A549 treated with Mapracorat at 1 μM for 4 hours (cell line): ENCODE measurements around the gene ARMH1. TPM values are rescaled to one million over a fixed set of nuclear protein-coding genes. Genes with fewer than 3 reads are reported as not detected.

Experiments
- total RNA-seq: library from RNA; stranded (reverse); fragments of 200-300 nt; extraction: Qiagen RNA extraction; gene quantifications from 5 replicates; pipeline ENCODE4 v1.2.3, GENCODE V29; 2022

Gene ARMH1
- 0.38 to 1.2 TPM (median 0.98 TPM) in 5 replicates for total RNA-seq

DNA sequence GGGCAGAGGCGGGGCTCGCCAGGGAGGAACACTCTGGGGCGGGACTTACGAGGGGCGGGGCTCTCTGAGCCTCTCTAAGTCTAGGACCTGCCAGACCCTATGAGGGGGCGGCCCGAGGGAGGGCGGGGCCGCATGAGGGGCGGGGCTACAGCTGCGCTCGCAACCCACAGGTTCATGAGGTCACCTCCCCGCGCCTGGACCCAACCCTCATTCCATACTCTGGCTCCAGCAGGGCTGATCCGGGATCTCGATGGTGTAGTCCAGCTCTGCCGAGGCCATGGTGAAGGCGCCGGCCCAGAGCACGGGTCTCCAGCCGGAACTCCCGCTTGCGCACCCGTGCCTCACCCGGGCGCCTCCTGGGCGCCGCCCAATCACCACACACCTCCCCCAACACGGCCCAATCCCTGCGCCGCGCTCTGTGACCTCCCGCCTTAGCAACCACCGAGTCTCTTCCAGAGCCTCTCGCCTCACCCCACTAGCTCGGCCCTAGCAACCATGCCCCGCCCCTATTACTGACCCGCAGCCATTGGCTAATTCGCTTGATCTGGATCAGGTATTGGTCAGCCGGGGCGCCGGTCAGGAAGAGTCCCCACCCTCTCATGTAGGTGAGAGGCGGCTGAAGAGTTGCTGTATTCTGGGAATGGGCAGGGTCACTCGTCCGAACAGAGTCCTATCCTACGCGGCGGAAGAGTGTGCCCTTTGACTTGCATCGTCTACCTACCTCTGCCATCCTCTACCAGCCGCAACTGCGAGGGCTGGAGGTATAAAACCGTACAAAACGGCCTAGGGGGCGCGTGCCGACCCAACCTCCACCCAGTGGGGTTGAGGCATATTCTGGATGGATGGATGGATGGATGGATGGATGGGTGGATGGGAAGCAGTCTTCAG is at the start of gene ARMH1, which contains the start of gene TMEM53:
Gene ARMH1 (plus strand): TSS at position 602 of the 888 bp plus-strand sequence. CDS start 14,984 bp downstream, outside the sequence.
Gene TMEM53 (minus strand): TSS at position 369 of the 888 bp plus-strand sequence. CDS start 90 bp downstream, at position 279.

DNA sequence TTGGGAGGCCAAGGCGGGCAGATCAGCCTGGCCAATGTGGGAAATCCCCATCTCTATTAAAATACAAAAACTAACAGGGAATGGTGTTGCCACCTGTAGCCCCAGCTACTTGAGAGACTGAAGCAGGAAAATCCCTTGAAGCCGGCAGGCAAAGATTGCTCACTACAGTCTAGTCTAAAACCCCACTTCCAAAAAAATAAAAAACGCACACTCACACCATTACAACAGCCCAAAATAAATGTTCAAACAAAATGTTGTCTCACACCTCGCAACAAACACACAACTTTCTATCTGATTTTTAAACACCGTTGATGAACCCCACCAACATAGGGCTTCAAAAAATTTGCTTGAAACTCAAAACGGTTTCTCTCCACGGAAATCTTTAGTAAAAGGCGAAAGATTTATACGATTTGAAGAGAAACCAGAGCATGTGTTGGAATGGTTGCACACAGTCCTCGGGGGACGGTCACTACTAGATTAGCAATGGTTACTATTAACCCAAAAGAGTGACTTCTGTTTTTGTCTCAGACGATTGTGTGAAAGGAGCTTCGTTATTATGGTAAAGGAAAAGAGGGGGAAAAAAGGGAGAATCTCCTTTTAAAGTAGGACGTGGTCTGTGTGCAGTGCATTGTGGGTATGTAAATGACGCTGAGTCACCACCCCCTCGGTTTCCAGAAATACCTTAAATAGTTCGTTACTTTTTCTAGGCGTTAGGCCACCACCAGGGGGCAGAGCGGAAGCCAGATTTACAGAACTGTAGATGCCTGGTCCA is 56.4 kb downstream of the ARMH1 start, which contains the start of gene RNU5D-1:
Gene RNU5D-1 (minus strand): TSS at position 430 of the 772 bp plus-strand sequence.

DNA sequence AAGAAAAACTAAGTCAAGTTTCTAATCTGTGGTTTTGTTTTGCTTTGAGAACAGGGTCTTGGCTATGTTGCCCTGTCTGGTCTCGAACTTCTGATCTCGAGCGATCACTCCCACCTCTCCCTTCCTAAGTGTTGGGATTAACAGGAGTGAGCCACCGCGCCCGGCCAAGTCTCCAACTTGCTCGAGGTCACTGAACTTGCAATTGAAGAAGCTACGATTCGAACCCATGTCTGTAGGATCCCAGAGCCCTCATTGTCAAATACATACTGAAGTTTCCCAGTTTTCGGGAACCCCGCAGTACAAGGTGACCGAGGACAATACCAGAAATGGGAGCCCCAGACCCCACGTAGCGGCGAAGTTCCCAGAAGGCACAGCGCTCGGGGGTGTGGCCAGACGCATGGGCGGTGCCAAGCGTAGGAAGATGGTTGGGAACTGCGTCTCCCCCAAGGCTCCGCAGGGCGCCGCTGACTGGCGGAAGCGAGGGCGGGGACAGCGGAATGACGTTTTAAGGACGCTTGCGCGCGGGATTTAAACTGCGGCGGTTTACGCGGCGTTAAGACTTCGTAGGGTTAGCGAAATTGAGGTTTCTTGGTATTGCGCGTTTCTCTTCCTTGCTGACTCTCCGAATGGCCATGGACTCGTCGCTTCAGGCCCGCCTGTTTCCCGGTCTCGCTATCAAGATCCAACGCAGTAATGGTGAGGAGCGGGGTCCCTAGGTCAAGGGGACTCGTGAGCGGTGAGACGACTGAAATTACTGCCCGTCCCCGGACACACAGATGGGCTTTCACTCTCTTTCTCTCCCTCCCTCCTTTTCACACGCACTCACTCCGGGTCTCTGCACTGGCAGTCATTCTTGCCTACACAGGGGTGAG is 65.0 kb downstream of the ARMH1 start, which contains the start of gene KIF2C:
Gene KIF2C (plus strand): TSS at position 531 of the 872 bp plus-strand sequence. CDS start 96 bp downstream, at position 627.

Other genes with a start within 250 kb of the ARMH1 start
- gene TMEM53, start 233 bp upstream of the ARMH1 start, total RNA-seq, result 6.8 to 11.9 TPM (median 9.3 TPM) in 5 replicates
- gene RNU5D-1, start 56.5 kb downstream of the ARMH1 start, total RNA-seq, result not detected in 5 replicates
- 36.7 to 41.0 TPM (median 39.3 TPM) in 5 replicates for gene KIF2C, start 65.1 kb downstream of the ARMH1 start, total RNA-seq
- gene RPS8, start 100.8 kb downstream of the ARMH1 start, total RNA-seq, result 1,530 to 1,730 TPM (median 1,691 TPM) in 5 replicates
- gene BEST4, start 113.5 kb downstream of the ARMH1 start, total RNA-seq, result 0.29 to 0.51 TPM (median 0.42 TPM) in 5 replicates
- gene PLK3, start 125.7 kb downstream of the ARMH1 start, total RNA-seq, result 12.5 to 20.9 TPM (median 20.0 TPM) in 5 replicates
- gene DYNLT4, start 132.6 kb downstream of the ARMH1 start, total RNA-seq, result 0.20 to 0.76 TPM (median 0.45 TPM) in 5 replicates
- 2.3 to 3.4 TPM (median 2.7 TPM) in 5 replicates for gene BTBD19, start 133.8 kb downstream of the ARMH1 start, total RNA-seq
- 0.11 to 0.31 TPM (median 0.14 TPM) in 5 replicates for gene PTCH2, start 168.5 kb downstream of the ARMH1 start, total RNA-seq